NB4 (cell line): ENCODE measurements around the gene FHIT.

Source experiments
- DNase-seq: peaks from one replicate; pipeline ENCODE4 v3.0.0; 2010; ENCODE audit warnings: low read depth
- H3K4me3 ChIP-seq: one replicate; pipeline ENCODE4 v1.5.1; 2011; ENCODE audit warnings: mild to moderate bottlenecking, low read depth, low read length, moderate library complexity
- MYC ChIP-seq: IDR thresholded peaks from 2 replicates; pipeline ENCODE4 v1.6.1; 2011; ENCODE audit warnings: low read depth, low read length
- POLR2A ChIP-seq: IDR thresholded peaks from 2 replicates; pipeline ENCODE4 v1.6.1; 2011; ENCODE audit warnings: mild to moderate bottlenecking; ENCODE audit not compliant: insufficient read length; ENCODE audit errors: extremely low read depth
- TF ChIP-seq, protein P1 (sequence below): IDR thresholded peaks from 2 replicates; pipeline ENCODE4 v1.6.1; 2011; ENCODE audit warnings: low read depth, low read length
- TF ChIP-seq, protein P2 (sequence below): IDR thresholded peaks from one replicate; pipeline ENCODE4 v1.5.1; 2012; ENCODE audit warnings: low read depth, low read length

Gene FHIT

DNA sequence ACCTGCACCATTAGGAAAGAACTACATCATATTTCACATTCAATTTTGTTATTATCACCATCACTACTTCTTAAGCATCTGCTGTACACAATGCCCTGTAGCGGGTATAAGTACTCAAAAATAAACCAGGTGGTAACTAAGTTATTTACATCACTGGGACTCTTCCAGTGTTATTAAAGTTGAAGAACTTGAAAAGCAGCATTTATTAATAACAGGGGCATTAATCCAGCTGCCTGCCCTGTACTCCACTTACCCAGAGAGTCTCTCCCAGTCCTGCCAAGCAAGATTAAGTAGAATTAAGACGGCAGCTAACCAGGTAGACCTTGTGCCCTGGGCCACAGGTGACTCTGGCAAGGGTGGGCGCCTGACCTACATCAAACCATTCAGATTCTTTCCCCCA is 65.2 kb downstream of the FHIT start:
- no peak overlapping the region for H3K4me3 ChIP-seq
- no peak for DNase-seq
- TF ChIP-seq, protein P1, sequence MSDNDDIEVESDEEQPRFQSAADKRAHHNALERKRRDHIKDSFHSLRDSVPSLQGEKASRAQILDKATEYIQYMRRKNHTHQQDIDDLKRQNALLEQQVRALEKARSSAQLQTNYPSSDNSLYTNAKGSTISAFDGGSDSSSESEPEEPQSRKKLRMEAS: no peak
- TF ChIP-seq, protein P2, sequence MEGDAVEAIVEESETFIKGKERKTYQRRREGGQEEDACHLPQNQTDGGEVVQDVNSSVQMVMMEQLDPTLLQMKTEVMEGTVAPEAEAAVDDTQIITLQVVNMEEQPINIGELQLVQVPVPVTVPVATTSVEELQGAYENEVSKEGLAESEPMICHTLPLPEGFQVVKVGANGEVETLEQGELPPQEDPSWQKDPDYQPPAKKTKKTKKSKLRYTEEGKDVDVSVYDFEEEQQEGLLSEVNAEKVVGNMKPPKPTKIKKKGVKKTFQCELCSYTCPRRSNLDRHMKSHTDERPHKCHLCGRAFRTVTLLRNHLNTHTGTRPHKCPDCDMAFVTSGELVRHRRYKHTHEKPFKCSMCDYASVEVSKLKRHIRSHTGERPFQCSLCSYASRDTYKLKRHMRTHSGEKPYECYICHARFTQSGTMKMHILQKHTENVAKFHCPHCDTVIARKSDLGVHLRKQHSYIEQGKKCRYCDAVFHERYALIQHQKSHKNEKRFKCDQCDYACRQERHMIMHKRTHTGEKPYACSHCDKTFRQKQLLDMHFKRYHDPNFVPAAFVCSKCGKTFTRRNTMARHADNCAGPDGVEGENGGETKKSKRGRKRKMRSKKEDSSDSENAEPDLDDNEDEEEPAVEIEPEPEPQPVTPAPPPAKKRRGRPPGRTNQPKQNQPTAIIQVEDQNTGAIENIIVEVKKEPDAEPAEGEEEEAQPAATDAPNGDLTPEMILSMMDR: no peak
- TF ChIP-seq POLR2A (no peak), MYC (no peak)

DNA sequence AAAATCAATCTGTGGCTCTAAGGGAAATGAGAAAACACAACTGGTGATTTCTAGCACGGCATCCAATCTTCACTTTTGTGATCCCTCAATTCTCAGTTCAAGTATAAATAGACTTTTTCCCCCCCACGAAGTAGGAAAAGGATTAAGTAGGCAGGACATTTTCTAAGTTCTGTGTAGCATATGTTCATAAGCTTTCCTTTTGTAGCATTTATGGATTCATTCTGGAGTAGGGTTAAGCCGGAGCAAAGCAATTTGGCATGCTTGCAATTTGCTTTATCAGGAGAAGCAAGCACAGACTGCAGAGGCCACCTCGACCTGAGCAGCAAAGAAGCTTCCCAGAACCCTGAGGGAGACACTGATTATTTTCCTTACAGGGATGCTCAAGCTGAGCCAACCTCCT is 66.3 kb downstream of the FHIT start:
- TF ChIP-seq, protein P1: no peak
- TF ChIP-seq MYC (no peak), POLR2A (no peak)
- TF ChIP-seq, protein P2: no peak
- no peak overlapping the region for H3K4me3 ChIP-seq
- DNase-seq: no peak

DNA sequence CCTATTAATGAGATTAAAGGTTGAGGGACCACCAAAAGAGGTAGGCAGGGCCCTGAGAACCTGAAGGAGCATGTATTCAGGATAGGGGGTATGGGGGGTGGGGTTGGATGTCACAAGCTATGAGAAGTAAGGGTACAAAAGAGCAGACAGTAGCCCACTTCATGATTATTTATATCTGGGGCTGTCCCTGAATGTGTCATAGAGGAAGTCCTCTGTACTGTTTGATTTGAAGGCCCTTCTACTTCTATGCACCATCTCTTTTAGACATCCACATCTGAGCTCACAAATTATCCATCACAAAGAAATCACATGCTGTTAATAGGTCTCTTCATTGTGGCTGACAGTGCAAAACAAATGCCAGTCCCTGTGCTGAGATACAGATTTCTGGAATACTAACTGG is 68.6 kb downstream of the FHIT start:
- DNase-seq: no peak

DNA sequence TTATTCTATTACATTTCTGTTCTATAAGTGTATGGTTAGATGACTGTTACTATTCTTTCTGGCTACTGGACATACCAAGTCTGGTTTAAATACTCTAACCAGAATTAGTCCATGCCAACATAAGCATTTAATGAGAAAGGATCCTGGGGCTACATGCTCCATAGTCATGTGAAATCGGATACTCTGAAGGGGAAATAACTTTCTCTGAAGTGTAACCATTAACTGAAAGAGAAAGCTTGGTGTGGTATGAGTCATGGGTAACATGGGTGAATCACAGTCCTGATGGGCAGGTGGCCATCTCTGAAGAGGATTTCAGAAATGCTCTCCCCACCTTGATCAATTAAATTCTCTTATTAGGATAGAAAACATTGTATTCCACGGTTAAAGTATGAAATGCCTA is 69.4 kb downstream of the FHIT start:
- TF ChIP-seq POLR2A (no peak), MYC (no peak)
- TF ChIP-seq, protein P1: no peak
- TF ChIP-seq, protein P2: no peak
- no peak overlapping the region for H3K4me3 ChIP-seq
- DNase-seq: peak; percentile 15

More for the DNA sequence above, 68.6 kb downstream of the FHIT start:
- H3K4me3 ChIP-seq: no peak overlapping the region
- TF ChIP-seq MYC: no peak
- TF ChIP-seq, protein P1: no peak
- TF ChIP-seq POLR2A: no peak

DNA sequence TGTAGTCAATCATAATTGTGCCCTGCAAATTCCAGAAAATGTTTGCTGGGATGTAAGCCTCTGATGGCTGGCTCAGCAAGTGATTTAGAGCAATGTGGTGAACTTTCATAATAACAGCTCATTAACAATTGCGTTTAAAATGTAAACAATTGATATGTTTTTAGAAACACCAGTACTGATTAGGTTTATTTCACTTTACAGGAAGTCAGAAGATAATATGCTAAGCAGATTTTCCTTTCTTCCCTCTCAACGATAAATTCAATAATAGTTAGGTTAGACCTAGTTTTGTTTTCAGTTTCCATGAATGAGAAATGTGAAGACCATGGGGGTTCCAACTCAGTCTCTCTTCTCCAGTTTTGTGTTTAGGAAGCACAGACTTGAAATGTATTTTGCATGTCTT is 71.0 kb downstream of the FHIT start:
- TF ChIP-seq, protein P1: no peak
- TF ChIP-seq, protein P2: no peak
- no peak for TF ChIP-seq MYC
- TF ChIP-seq POLR2A: no peak
- DNase-seq: no peak
- H3K4me3 ChIP-seq: no peak overlapping the region

DNA sequence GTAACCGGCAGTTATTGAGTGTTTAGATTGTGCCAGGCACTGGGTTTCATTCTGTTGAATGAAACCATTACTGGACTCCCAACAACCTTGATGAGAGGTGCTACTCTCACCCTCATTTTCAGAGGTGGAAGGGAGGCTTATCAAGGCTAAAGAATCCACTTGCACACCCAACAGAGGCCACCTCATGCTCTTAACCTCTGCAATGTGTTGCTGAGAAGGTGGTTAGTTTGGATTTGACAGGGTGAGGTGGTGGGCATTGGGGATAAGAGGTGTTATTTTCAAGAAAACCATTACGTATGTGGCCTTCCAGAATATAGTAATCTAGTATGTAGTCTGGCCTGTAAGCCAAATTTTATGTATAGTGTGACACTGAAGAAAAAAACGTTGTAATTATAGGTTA is 73.1 kb downstream of the FHIT start:
- TF ChIP-seq MYC (no peak), POLR2A (no peak)
- TF ChIP-seq, protein P2: no peak
- TF ChIP-seq, protein P1: no peak
- DNase-seq: no peak
- no peak overlapping the region for H3K4me3 ChIP-seq
